Activated naive CD4-positive, alpha-beta T cell treated with anti-CD3 and anti-CD28 coated beads, Interleukin-2, amount 50 U/mL, for 16 hours (primary cell): ENCODE data around the gene XIRP1.

Experiments
- DNase-seq: peaks from one replicate; pipeline ENCODE4 v3.0.0-alpha.2; 2020

XIRP1 gene

GRCh38 chr3:39140341-39140971 lies 51.9 kb downstream of the XIRP1 start:
- DNase-seq, result no peak

- no peak for DNase-seq
Measured at GRCh38 chr3:39139442-39139841, 53.0 kb downstream of the XIRP1 start.

- DNase-seq, result no peak
Measured at GRCh38 chr3:39138804-39139415, 53.5 kb downstream of the XIRP1 start.

GRCh38 chr3:39137991-39138803 lies 54.2 kb downstream of the XIRP1 start:
- DNase-seq, result no peak

GRCh38 chr3:39137435-39137936 lies 54.9 kb downstream of the XIRP1 start:
- DNase-seq, result no peak

GRCh38 chr3:39136533-39137434 lies 55.6 kb downstream of the XIRP1 start:
- DNase-seq, result no peak

- DNase-seq, result no peak
Measured at GRCh38 chr3:39135170-39135805, 57.1 kb downstream of the XIRP1 start.

- DNase-seq, result no peak
Measured at GRCh38 chr3:39134305-39134704, 58.1 kb downstream of the XIRP1 start.

- no peak for DNase-seq
Measured at GRCh38 chr3:39133822-39134221, 58.6 kb downstream of the XIRP1 start.
